T-helper 1 cell treated with Interleukin-12 subunit alpha and Interleukin-12 subunit beta and Interleukin-4 antibody, amounts not matched to agents 30 ng/mL and 1 ng/mL, for 36 hours (primary cell): ENCODE data around the gene BANP. TPM values are rescaled to one million over a fixed set of nuclear protein-coding genes. Genes with fewer than 3 reads are reported as not detected.
"Not testable (repeated sequence)": the region's sequence is repeated elsewhere in the genome, so short reads cannot be mapped to it uniquely, and the experiment has no call there.

Experiments
- intact Hi-C: fragments of 100-400 bp; cut with micrococcal nuclease; formaldehyde crosslinking; loops from one replicate; pipeline ENCODE4 v1.15.1; 2024
- total RNA-seq: library from RNA; stranded (reverse); gene quantifications from 2 replicates; pipeline ENCODE4 v1.2.3, GENCODE V29; 2022

BANP gene
- total RNA-seq, 1 donor from 2014 or later, result 43.7 TPM

- intact Hi-C loops, result not testable (repeated sequence)
Observed at GRCh38 chr16:88094253-88094575, 143.0 kb downstream of the BANP start.

GRCh38 chr16:88094900-88095299 is 143.7 kb downstream of the BANP start:
- intact Hi-C loops, result not testable (repeated sequence)

- intact Hi-C loops, result not testable (repeated sequence)
Observed at GRCh38 chr16:88096659-88097058, 145.4 kb downstream of the BANP start.

GRCh38 chr16:88098731-88099562 is 147.7 kb downstream of the BANP start:
- intact Hi-C loops, result not testable (repeated sequence)

GRCh38 chr16:88099563-88099890 is 148.3 kb downstream of the BANP start:
- intact Hi-C loops, result no loop called here

- intact Hi-C loops, result not testable (repeated sequence)
Observed at GRCh38 chr16:88099956-88100355, 148.7 kb downstream of the BANP start.

- intact Hi-C loops, result not testable (repeated sequence)
Observed at GRCh38 chr16:88100801-88101622, 149.8 kb downstream of the BANP start.

GRCh38 chr16:88101623-88102105 is 150.4 kb downstream of the BANP start:
- intact Hi-C loops, result not testable (repeated sequence)

GRCh38 chr16:88102597-88102996 is 151.4 kb downstream of the BANP start:
- intact Hi-C loops, result no loop called here

- intact Hi-C loops, result no loop called here
Observed at GRCh38 chr16:88103011-88103410, 151.8 kb downstream of the BANP start.

- intact Hi-C loops, result no loop called here
Observed at GRCh38 chr16:88103581-88104188, 152.5 kb downstream of the BANP start.

- intact Hi-C loops, result not testable (repeated sequence)
Observed at GRCh38 chr16:88104363-88104762, 153.1 kb downstream of the BANP start.

- intact Hi-C loops, result not testable (repeated sequence)
Observed at GRCh38 chr16:88105574-88106140, 154.4 kb downstream of the BANP start.

GRCh38 chr16:88106566-88106965 is 155.3 kb downstream of the BANP start:
- intact Hi-C loops, result not testable (repeated sequence)

GRCh38 chr16:88108762-88109161 is 157.5 kb downstream of the BANP start:
- intact Hi-C loops, result loop anchor here (2.0 kb wide), 1 partner anchor 18 kb away; no protein-coding TSS in a partner anchor

- intact Hi-C loops, result loop anchor here (2.0 kb wide), 1 partner anchor 19 kb away; no protein-coding TSS in a partner anchor
Observed at GRCh38 chr16:88109726-88110621, 158.7 kb downstream of the BANP start.

- intact Hi-C loops, result not testable (repeated sequence)
Observed at GRCh38 chr16:88110875-88111494, 159.8 kb downstream of the BANP start.

GRCh38 chr16:88111976-88112375 is 160.7 kb downstream of the BANP start:
- intact Hi-C loops, result not testable (repeated sequence)

GRCh38 chr16:88113545-88114045 is 162.4 kb downstream of the BANP start:
- intact Hi-C loops, result no loop called here
